Activated CD8-positive, alpha-beta memory T cell treated with anti-CD3 and anti-CD28 coated beads for 1 hour (primary cell): Measurements from ENCODE around the gene TOR1AIP2.
"Not testable (repeated sequence)": the region's sequence is repeated elsewhere in the genome, so short reads cannot be mapped to it uniquely, and the experiment has no call there.

Experiments used
- DNase-seq, 2 donors: peaks; one replicate each; pipeline ENCODE4 v3.0.0-alpha.2; 2020; ENCODE audit warnings: low read depth in 1 of 2; ENCODE audit errors: extremely low read depth in 1 of 2

Gene TOR1AIP2

GRCh38 chr1:179808503-179808902 lies 69.1 kb downstream of the TOR1AIP2 start:
- DNase-seq = no peak

GRCh38 chr1:179807691-179808485 lies 69.7 kb downstream of the TOR1AIP2 start:
- DNase-seq = no peak

GRCh38 chr1:179807291-179807690 lies 70.3 kb downstream of the TOR1AIP2 start:
- no peak for DNase-seq

GRCh38 chr1:179806333-179806732 lies 71.3 kb downstream of the TOR1AIP2 start:
- no peak for DNase-seq

- no peak for DNase-seq
These were observed 72.1 kb downstream of the TOR1AIP2 start for GRCh38 chr1:179805291-179806195.

GRCh38 chr1:179804417-179804816 lies 73.2 kb downstream of the TOR1AIP2 start:
- not testable (repeated sequence) for DNase-seq

DNA sequence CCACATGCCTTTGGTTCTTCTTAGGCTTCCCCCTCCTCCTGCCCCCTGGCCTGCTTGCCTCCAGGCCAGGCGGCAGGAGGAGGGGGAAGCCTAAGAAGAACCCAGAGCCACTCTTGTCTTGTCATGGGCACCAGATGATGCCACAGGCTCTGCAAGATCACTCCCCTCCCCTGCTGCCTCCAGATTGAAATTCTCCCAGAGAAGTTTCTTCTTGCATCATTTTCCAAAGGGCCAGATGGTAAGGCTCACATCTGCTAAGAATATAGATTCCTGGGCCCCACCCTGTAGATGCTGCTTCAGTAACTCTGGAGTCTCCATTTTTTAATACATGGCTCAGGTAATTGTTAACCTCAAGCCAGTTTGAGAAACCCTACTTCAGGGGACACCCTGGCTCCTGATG lies 73.7 kb downstream of the TOR1AIP2 start:
- no peak for DNase-seq

DNA sequence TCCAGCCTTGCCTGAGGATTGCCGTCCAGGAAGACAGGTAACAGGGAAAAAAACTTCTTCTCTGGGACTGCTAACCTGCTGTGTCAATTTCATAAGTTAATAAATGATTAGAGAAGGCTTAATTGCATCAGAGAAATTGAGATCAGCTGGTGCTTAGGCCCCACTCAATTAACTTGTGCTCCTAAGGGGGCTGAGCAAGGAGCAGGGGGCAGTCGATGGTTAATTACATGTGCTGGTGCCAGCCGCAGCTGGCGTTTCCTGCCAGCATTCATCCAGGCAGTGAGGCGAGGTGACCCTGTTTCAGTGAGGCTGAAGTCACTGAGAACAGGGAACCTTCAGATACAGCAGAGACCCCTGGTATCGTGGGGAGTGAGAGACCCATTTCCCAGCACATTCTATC lies 74.5 kb downstream of the TOR1AIP2 start:
- DNase-seq = no peak

- no peak for DNase-seq
These were observed 77.1 kb downstream of the TOR1AIP2 start for GRCh38 chr1:179800481-179800880.

DNA sequence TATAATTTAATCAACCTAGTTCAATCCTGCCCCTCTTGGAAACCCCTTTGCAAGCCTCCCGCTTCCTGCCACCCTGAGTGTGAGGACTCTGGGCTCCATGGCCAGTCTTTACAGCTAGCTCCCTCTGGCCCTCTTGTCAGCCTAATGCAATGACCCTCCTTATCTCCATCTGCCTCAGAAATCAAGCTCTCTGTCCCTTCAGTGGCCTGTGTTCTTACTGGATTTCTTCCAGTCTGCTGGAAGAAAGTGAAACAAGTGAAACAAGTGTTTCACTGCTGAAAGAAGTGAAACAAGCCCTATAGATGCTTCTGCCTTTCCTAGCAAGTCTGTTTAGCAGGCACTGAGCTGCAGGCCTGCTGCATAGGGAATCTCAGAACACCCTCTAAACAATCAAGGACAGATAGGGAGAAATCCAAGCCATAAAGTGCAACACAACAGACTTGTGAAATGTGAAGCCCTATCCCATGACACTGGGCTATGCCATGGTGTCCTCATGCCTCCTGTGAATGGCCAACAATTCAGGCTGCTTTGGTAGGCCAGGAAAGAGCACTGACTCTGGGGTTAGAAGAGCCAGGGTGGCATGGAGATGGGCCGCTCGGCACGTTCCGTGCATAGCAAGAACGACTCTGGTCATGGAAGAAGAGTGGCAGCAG lies 78.6 kb downstream of the TOR1AIP2 start:
- DNase-seq = no peak

DNA sequence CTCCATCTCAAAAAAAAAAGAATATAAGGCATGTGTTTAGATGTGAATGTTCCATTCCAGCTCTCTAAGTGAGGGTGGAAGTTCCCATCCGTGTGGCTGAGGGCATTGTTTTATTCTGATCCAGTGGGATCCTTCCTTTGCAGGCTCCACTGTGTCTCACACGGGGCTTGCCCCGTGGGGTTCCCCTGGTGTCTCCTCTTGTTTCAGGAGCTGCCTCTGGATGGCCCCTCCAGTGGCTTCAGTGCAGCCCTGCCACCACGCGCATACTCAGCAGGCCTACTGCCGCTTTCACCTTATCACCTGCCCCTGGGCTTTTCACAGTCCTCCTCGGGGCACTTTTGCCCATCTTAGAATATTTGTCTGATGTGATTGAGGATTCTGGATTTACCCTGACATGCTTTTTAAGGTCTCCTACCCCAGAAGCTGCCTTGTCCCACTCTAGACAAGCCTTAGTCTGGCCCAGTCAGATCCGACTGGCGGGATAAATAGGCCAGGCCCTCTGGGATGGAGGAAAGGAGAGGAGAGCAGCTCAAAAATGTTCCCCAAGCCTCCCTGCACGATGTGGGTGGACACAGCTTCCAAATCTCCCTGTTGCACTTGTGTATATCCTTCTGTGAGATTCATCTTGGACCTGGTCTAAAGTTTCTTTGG lies 79.3 kb downstream of the TOR1AIP2 start:
- DNase-seq = no peak

GRCh38 chr1:179794669-179795068 lies 82.9 kb downstream of the TOR1AIP2 start:
- DNase-seq = no peak

- DNase-seq = no peak
These were observed 83.5 kb downstream of the TOR1AIP2 start for GRCh38 chr1:179794146-179794545.

GRCh38 chr1:179793281-179793680 lies 84.3 kb downstream of the TOR1AIP2 start:
- DNase-seq = no peak
